NCI-H524 (cell line): ENCODE results near the gene ASIC1.
A peak's percentile ranks its signal among the peaks of the same experiment; 100 is the strongest.

Experiments
- DNase-seq, 2 experiments: peaks; one replicate each; lab custom pipeline; 2025; lab: John Stamatoyannopoulos, UW

Gene ASIC1

DNA sequence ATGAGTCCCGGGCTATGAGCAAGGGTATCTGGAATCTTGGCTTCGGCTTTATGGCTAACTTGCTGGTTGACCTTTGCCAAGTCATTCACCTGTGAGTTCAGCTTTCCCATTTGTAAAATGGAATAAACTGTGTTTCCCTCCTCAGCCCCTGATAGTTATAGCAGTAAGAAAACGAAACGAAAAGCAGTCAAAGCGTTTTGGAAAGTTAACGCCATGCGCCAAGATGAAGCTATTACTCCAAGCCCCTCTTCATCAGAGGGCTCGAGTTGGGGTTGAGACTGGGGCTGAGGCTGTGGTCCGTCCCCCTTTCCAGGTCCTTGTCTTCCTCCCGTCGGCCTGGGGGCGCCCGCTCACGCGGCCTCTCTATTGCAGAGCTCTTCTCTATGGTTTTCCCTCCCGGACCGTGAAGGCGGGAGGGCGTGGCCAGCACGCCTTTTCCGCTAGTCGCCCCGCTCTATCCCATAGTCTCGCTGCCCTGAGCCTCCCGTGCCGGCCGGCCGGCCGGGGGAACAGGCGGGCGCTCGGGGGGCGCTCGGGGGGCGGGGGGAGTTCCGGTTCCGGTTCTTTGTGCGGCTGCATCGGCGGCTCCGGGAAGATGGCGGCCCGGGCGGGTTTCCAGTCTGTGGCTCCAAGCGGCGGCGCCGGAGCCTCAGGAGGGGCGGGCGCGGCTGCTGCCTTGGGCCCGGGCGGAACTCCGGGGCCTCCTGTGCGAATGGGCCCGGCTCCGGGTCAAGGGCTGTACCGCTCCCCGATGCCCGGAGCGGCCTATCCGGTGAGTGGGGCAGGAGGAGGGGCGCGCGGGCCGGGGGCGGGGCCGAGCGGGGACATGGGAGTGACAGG, 27.6 kb downstream of the ASIC1 start, which contains the start of gene SMARCD1:
Gene SMARCD1 (plus strand): TSS at position 568 of the 840 bp plus-strand sequence. CDS start 28 bp downstream, at position 596.
- DNase-seq = peak; percentile 90 to 95

DNA sequence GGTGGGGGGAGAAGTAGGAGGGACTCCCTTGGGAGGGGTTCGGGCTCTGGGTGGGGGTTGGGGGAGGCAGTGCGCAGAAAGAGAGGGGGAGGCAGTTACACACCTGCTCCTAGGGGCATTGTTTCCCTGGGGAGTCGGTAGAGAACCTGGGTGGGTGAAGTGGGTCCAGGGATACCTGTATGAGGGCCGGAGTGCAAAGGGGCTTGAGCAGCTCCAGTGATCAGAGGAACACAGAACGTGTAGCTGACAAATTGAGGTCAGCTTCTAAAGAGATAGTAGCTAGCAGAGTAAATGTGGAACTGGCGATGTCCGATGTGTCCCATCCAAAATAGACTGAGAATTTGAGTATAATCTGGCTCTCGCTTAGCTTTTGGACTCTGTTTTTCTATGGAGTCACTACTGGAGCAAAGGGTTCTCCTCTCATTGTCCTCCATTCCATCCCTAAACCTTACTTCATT, 28.2 kb downstream of the ASIC1 start:
- peak in 1 of 2 experiments; percentile 52 for DNase-seq

DNA sequence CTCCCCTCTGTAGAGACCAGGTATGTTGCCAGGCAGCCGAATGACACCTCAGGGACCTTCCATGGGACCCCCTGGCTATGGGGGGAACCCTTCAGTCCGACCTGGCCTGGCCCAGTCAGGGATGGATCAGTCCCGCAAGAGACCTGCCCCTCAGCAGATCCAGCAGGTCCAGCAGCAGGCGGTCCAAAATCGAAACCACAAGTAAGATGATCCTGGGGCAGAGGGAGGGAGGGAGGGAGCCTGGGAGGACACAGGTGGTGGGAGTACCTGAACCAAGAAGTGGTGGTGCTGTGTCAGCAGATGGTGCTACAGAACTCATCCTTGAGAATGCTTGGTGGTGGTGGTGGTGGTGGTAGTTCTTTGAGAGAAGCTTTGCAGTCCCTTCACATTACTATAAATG, 28.8 kb downstream of the ASIC1 start:
- no peak for DNase-seq

DNA sequence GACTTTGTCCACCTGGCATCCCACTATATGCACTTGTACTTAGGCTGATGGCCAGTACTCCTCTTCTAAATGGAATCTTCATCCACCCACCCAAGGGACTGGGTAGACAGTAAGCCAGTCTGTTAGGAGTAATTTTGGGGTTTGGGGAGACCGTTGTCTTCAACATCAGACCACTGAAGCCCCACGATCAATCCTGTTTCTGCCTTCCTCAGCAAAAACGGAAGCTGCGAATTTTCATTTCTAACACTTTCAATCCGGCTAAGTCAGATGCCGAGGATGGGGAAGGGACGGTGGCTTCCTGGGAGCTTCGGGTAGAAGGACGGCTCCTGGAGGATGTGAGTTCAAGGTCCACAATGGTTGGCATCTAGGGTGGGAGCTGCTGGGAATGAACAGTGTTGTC, 29.8 kb downstream of the ASIC1 start:
- DNase-seq = no peak

DNA sequence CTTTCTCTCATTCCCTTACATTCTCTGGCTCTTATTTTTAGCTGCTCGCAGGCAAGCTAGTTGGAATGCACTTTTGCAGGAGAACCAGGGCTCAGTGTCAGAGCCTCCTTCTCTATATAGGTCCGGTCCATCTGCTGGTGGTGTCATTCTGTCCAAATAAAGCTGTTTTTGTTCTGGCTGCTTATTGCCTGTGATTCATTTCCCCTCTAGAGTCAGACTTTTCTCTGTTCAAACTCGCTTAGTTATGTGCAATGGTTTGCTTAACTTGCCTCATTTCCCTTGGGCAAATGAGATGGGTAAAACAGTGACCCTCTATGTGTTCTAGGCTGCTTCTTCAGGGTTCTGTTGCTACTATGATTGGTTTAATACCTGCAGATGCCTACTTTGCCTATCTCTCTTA, 30.6 kb downstream of the ASIC1 start:
- DNase-seq = no peak

DNA sequence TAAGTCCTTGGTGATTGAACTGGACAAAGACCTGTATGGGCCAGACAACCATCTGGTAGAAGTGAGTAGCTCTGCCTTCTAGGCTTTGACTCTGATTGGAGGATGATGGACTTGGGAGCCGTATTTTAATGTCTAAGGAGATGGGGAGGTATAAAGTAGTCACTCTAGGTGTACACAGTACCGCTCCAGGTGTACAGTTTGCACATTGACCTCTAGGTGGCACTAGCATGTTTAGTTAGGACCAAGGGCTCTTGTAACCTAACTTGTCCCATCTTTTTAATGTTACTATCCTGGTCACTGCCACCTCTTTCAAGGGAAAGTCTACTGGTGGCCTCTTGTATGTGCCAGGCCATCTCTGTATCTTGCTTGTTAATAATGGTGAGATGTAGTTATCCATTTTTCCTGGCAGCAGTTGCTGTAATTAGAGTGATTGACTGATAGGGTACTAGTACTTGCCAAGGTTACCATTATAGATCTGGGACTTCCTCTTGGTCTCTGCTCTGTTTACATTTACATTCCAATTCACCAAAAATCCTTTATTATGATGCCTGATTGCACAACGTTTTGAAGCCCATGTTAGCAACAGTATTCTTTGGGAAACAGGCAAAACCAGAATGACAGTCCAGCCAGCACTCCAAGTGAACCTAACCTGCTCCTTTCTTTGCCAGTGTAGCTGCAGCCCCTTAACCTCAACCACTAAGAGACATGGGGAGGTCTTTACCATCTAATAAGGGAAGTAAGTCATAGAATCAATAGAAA, 31.4 kb downstream of the ASIC1 start:
- peak in 1 of 2 experiments; percentile 64 for DNase-seq

GRCh38 chr12:50089730-50090129, 32.3 kb downstream of the ASIC1 start:
- no peak for DNase-seq

DNA sequence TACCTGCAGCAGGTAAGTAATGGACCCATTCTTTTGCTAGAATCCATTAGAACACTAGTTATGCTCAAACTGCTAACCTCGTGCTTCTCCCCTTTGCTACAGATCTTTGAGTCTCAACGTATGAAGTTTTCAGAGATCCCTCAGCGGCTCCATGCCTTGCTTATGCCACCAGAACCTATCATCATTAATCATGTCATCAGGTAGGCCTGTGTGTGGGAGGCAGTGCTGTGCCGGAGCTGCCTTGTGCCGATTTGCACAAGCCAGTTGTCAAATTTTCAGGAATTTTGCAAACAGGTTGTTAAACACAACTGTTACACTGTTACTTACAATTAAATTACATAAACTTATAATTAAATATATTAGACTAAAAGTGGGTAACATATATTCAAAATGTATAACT, 33.0 kb downstream of the ASIC1 start:
- no peak for DNase-seq

DNA sequence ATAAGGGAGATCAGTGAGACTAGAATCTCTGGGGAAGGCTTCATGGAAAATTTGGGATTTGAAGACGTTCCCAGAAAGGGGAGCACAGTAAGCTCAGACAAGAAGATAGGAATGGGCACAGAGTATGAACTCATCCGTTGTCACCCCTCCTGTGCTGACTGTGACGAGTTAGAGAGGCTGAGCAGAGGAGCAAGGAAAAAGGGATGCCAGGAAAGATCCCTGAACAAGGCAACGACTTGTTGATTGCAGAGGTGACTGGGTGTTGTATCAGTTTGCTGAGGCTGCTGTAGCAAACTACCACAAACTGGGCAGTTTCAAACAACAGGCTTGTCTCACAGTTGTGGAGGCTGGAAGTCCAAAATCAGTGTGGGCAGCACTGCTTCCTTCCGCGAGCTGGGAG, 40.6 kb downstream of the ASIC1 start:
- no peak for DNase-seq

GRCh38 chr12:50099302-50100008, 42.1 kb downstream of the ASIC1 start:
- no peak for DNase-seq

DNA sequence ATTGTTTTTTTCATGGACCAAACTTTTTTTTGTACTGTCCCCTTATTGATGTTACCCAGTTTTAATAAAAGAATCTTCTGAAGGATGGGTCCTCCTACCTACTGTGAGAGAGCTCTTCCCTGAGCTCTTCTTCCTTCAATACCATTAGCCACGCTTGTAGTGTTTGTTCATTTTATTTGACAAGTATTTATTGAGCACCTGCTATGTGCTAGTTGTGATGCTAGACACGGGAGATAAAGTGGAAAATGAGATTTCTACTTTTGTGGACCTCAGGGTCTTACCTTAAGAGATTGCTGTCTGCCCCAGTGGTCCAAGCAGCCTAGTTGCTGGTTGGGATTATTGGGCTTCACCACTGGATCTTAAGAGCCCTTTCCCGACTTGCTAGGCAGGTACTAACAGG, 43.2 kb downstream of the ASIC1 start:
- DNase-seq = no peak

DNA sequence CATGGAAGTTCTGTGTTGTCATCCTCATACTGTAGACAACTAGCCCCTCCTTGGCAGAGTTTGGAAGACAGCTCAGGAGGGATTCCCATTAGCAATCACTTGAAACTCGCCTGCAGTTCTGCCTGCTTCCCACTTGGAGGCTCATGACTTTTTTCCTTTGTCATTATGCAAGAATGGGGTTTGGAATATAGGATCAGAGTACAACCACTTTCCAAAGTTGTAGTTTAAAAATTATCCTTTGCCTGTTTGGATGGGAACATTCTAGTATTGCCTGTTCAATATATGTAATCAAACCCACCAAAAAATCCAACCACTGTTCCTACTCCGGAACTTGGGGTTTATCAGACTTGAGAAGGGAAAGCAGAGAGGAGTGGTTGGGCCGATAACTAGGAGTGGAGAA, 44.3 kb downstream of the ASIC1 start:
- DNase-seq = peak in 1 of 2 experiments; percentile 25

DNA sequence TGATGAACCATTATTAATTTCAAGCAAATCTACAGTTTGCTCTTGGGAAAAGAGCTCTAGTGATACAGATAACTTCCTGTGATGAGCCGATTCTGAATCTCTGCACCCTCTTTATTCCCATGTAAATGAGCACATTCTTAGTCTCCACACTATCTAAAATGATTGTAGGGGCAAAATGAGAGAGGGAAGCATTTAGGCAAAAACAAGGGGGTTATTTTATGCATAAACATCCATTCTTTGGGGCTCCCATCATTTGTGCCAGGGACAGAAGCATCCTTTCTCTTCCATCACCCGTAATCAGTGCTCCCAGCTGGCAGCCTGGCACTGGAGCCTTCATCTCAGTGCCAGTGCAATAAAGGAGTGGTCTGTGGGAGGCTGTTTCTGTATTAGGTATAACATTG, 44.7 kb downstream of the ASIC1 start:
- no peak for DNase-seq

DNA sequence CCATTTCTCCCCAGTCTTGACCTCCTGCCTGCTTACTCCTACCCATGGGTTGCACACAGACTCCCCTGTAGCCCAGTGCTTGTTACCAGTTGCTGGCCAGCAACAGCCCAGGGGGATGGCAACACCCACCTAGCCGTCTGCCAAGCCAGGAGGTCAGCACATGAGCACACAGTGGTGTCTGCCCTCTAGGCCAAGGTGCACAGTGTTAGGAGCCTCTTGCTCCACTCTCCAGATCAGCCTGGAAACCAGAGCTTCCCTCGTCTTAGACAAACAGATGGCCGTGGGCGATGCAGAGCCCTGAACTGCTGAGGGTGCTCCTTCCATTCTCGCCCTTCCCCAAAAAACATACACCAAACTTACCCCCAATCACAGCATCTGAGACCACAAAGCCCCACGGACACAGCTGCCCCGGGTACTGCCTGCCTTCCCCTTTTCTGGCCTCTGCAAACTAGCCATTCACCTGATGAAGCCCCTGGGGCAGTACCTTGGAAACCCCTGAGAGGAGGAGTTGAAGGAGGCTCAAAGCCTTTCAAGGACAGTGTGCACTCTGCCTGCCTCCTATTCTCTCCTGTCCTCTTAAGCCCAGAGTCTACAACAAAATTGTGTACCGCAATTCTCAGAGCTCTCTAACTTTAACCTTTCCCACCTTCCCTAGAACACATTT, 45.4 kb downstream of the ASIC1 start:
- DNase-seq = no peak

- DNase-seq = no peak
Measured at GRCh38 chr12:50103351-50103750, 46.0 kb downstream of the ASIC1 start.

DNA sequence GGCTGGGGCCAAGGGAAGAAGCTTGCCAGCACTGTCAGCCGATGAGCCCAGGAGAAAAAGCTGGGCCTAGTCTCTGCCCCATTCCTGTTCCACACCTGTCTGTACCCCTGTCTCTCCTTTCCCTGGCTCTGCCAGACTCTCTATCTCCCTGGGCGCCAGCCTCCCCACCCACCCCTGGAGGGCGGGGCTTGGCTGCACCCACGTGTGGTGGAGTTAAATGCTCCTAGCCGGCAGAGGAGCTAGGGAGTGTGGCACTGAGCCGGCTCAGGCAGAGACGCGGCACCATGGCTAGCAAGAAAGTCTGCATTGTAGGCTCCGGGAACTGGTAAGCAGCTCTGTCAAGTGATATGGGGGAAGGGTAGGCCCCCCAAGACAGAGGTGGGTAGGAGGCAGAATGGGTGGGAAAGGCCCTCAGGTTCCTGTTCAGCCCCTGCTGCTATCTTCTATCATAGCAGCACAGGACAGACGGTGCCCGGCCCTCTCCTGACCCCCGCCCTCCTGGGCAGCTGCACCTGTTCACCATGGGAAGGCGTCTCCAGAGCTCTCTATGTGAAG, 46.4 kb downstream of the ASIC1 start, which contains the start of gene GPD1:
Gene GPD1 (plus strand): TSS at position 242 of the 555 bp plus-strand sequence. CDS start 43 bp downstream, at position 285.
- peak; percentile 56 to 70 for DNase-seq

GRCh38 chr12:50104417-50105366, 47.3 kb downstream of the ASIC1 start:
- DNase-seq = peak in 1 of 2 experiments; percentile 53

DNA sequence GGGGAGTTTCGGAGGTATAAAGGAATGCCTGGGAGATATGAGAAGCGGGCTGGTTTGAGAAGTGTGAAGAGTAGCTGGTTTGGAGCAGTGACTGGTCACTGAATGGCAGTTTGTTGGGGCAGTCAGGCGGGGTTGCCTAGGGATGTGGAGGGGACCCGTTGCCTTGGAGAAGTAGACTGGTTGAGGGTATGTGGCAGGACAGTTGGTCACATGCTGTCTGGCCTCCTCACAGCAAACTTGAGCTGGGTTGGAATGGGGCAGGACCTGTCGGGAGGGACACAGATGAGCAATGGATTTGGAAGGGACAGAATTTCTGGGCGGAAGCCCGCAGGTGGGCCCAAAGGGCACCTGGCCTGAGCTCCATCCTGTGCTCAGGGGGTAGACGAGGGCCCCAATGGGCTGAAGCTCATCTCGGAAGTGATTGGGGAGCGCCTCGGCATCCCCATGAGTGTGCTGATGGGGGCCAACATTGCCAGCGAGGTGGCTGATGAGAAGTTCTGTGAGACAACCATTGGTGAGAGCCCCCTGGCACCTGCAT, 48.6 kb downstream of the ASIC1 start:
- no peak for DNase-seq

DNA sequence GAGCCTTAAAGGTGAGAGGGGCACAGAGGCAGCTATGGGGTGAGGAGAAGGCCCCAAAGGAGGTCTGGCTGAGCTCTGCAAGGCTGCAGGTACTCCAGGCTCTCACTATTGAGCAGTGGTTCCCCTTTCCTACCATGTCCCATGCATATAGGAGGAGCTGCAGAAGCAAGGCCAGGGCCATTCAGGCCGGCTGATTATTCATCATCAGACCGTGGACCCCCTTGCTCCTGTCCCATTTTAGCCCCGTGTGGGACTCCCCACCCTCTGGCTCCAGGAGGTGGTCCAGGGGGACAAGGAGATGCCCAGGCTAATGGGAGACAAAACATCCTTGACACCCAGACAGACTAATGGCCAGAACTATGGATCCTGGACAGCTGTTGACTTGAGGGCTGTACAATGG, 49.5 kb downstream of the ASIC1 start:
- DNase-seq = no peak
